AG04450 (cell line): ENCODE results near the gene LSAMP. TPM values are rescaled to one million over a fixed set of nuclear protein-coding genes. Genes with fewer than 3 reads are reported as not detected.

Experiments
- CTCF ChIA-PET: fragments of 300-600, 350-600 bp; formaldehyde crosslinking; extraction: SDS; loops from one replicate; lab custom pipeline; 2022; ENCODE audit warnings: antibody characterized with exemption, inconsistent platforms; lab: Charles Lee
- POLR2A ChIA-PET: fragments of 350-600 bp; formaldehyde crosslinking; extraction: SDS; loops from one replicate; lab custom pipeline; 2021; ENCODE audit warnings: antibody characterized with exemption, inconsistent platforms; lab: Yijun Ruan, JAX
- DNase-seq: peaks from one replicate; pipeline ENCODE4 v3.0.0-alpha.2; 2011; ENCODE audit warnings: low read depth, low spot score
- H3K27ac ChIP-seq: one replicate; pipeline ENCODE4 v1.5.1; 2012; ENCODE audit warnings: low read depth, low read length, control low read depth
- H3K27me3 ChIP-seq: one replicate; pipeline ENCODE4 v1.6.0; 2012; ENCODE audit warnings: low read length; ENCODE audit not compliant: control insufficient read depth, insufficient read depth
- H3K4me3 ChIP-seq: 2 replicates; pipeline ENCODE4 v1.5.1; 2011; ENCODE audit warnings: mild to moderate bottlenecking, low read depth, low read length, control low read depth
- H3K9me3 ChIP-seq: 2 replicates; pipeline ENCODE4 v1.5.1; 2012; ENCODE audit warnings: low read length; ENCODE audit not compliant: control insufficient read depth, insufficient read depth
- polyA plus RNA-seq: library from polyadenylated mRNA; depleted of rRNA; stranded (reverse); fragments of >200 nt; gene quantifications from 2 replicates; pipeline ENCODE4 v1.2.3, GENCODE V29; 2011
- TF ChIP-seq, protein P1 (sequence below): IDR thresholded peaks from 2 replicates; pipeline ENCODE4 v1.5.1; 2011; ENCODE audit warnings: low read depth, low read length, control low read depth, inconsistent platforms

The LSAMP gene
- polyA plus RNA-seq, 1 experiment: 25.1 TPM

DNA sequence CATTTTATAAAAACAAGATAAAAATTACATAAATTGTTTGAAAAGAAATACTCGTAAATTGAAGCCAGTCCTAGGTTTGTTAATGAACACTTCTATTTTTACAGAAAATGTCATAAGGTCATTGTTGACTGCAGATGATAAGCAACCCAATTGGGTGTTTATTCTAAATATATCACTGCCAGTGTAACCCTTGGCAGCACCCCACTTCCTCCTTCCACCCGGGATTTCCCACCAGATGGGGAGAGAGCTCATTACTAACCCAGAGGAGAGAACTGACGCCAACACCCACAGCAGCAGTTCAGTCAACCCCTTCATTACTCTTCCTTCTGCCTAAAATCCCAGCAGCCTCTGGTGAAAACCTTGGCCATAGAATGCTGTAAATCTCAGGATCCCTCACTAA lies 514.4 kb downstream of the LSAMP start:
- H3K9me3 ChIP-seq: no peaks in the 10 kb centered on the region
- CTCF ChIA-PET: interaction anchor here (1.1 to 1.5 kb wide), 2 partner anchors 8 to 20 kb away, joined by 3 to 7 read pairs; no protein-coding TSS in a partner anchor
- no peaks in the 10 kb centered on the region for H3K27me3 ChIP-seq
- H3K4me3 ChIP-seq: no peak overlapping the region
- POLR2A ChIA-PET: no interaction called here
- TF ChIP-seq, protein P1, sequence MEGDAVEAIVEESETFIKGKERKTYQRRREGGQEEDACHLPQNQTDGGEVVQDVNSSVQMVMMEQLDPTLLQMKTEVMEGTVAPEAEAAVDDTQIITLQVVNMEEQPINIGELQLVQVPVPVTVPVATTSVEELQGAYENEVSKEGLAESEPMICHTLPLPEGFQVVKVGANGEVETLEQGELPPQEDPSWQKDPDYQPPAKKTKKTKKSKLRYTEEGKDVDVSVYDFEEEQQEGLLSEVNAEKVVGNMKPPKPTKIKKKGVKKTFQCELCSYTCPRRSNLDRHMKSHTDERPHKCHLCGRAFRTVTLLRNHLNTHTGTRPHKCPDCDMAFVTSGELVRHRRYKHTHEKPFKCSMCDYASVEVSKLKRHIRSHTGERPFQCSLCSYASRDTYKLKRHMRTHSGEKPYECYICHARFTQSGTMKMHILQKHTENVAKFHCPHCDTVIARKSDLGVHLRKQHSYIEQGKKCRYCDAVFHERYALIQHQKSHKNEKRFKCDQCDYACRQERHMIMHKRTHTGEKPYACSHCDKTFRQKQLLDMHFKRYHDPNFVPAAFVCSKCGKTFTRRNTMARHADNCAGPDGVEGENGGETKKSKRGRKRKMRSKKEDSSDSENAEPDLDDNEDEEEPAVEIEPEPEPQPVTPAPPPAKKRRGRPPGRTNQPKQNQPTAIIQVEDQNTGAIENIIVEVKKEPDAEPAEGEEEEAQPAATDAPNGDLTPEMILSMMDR: no peak
- no peak for DNase-seq
- H3K27ac ChIP-seq: no peak overlapping the region

DNA sequence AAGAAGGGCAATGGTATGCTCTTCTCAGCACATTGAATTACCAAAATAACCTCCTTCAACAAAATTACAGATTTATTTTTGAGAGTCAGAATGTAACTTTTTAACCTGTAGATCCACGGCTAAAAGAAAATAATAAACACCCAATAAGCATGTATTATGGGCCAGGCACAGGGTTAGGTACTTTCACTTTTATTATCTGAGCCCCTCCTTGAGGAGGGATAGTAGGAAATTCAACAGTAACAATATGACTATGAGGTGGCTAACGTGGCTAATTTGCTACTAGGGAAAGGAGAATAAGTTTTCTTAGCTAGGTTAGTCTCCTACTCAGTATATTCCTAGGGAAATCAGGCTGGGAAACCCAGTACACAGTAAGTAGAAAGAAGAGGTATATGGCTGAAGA lies 515.1 kb downstream of the LSAMP start:
- no peak for DNase-seq
- TF ChIP-seq, protein P1: no peak
- ChIA-PET POLR2A (no interaction called here), CTCF (interaction anchor here (0.6 kb wide), 1 partner anchor 103 kb away, joined by 3 read pairs; no protein-coding TSS in a partner anchor)
- Histone ChIP-seq H3K27ac (no peak overlapping the region), H3K9me3 (no peaks in the 10 kb centered on the region), H3K27me3 (no peaks in the 10 kb centered on the region), H3K4me3 (no peak overlapping the region)

DNA sequence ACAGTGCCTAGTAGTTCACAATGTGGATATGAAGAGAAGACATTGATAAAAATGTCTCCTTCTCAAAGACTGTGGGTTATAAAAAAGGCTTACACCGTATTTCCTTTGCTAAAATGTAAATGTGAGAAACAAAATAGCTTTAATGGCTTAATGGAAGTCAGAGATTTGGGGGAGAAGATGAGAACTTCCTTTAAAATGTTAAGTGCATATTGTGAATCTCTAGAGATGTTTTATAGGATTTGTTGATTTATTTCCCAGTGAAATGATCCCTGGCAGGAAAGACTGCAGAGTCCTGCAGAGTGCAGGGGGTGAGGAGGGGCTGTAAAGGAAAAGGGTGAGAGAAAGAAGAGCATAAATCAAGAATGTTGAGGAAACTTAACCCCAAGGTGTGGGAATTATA lies 516.9 kb downstream of the LSAMP start:
- Histone ChIP-seq H3K27ac (no peak overlapping the region), H3K9me3 (no peaks in the 10 kb centered on the region), H3K4me3 (no peak overlapping the region), H3K27me3 (no peaks in the 10 kb centered on the region)
- DNase-seq: no peak
- POLR2A ChIA-PET: no interaction called here
- TF ChIP-seq, protein P1: no peak
- CTCF ChIA-PET: interaction anchor here (1.8 kb wide), 1 partner anchor 15 kb away, joined by 8 read pairs; no protein-coding TSS in a partner anchor

DNA sequence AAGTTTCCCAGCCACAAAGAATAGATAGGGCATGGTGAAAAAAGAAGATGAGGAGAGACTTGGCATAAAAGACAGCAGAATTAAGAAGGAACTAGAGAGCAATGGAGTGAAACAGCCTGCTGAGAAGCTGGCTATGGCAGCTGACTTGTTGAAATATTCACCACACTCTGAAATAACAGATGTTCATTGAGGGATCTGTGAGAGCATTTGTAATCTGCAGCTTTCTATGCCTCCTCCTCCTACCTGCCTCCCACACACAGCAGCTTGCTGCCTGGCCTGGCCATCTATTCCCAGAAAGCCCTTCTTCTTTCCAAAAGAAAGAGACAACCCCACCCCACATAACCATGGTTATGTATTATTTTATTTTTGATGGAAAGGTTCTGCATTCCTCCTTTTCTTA lies 518.1 kb downstream of the LSAMP start:
- CTCF ChIA-PET: no interaction called here
- H3K4me3 ChIP-seq: no peak overlapping the region
- no peaks in the 10 kb centered on the region for H3K27me3 ChIP-seq
- no peaks in the 10 kb centered on the region for H3K9me3 ChIP-seq
- DNase-seq: no peak
- TF ChIP-seq, protein P1: no peak
- POLR2A ChIA-PET: no interaction called here
- no peak overlapping the region for H3K27ac ChIP-seq

DNA sequence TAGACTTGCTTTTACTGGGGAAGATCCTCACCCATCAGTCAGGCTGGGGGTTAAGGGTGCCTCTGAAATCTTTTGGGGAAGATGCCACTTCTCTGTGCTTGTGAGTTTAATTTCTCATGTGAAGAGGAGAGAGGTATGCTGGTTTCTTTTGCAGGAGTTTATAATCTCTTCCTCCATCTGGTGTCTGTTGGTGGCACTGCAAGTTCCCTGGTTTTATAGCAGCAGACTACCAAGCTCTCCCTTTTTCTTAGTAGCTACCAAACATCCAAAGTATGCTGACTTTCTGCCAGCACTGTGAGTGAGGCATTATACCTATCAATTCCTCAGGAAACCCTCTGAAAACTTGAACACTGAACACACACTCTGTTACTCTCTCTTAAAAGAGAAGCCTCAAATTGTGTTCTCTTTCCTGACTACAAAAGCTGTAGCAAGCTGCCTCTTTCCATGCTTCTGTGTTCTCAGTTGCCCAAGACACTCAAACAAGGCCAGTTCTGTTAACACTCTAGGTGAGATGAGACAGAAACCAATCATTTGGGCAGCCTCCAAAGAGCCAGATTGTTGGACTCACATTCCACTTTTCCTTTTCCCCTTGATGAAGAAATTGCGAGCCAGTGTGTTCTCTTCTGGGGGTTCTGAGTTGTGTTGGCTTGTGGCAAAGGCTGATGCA lies 522.5 kb downstream of the LSAMP start:
- DNase-seq: peak; percentile 10
- POLR2A ChIA-PET: no interaction called here
- Histone ChIP-seq H3K4me3 (no peak overlapping the region), H3K9me3 (no peaks in the 10 kb centered on the region), H3K27ac (no peak overlapping the region), H3K27me3 (no peaks in the 10 kb centered on the region)
- TF ChIP-seq, protein P1: peak; percentile 73
- CTCF ChIA-PET: interaction anchor here (0.6 to 2.0 kb wide), 16 partner anchors 8 to 229 kb away, joined by 3 to 12 read pairs (median 4); no protein-coding TSS in a partner anchor
